NCI-H748 (cell line): ENCODE data around the gene TMOD1.

Experiments
- DNase-seq: peaks from one replicate; lab custom pipeline; 2025; ENCODE audit not compliant: unreplicated experiment; lab: John Stamatoyannopoulos, UW

The TMOD1 gene

DNA sequence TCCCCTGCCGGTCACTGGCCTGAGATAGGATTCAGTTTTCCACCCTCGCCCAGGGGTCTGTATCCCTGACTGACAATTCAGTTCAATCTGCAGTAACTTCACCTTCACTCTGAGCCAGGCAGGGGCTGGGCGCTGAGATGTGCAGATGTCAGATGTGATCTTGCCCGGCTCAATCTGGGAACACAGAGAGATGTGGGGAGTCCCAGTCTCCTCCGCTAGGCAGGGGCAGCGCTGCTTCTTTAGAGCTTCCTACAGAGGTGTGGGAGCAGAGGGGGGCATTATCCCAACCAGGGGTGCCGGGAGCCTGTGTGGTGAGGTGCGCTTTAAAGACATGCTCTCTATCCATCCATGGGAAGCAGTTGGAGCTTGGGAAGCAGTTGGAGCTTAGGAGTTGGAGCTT, 14.6 kb downstream of the TMOD1 start:
- DNase-seq = no peak

GRCh38 chr9:97517331-97518089, 16.0 kb downstream of the TMOD1 start:
- no peak for DNase-seq

DNA sequence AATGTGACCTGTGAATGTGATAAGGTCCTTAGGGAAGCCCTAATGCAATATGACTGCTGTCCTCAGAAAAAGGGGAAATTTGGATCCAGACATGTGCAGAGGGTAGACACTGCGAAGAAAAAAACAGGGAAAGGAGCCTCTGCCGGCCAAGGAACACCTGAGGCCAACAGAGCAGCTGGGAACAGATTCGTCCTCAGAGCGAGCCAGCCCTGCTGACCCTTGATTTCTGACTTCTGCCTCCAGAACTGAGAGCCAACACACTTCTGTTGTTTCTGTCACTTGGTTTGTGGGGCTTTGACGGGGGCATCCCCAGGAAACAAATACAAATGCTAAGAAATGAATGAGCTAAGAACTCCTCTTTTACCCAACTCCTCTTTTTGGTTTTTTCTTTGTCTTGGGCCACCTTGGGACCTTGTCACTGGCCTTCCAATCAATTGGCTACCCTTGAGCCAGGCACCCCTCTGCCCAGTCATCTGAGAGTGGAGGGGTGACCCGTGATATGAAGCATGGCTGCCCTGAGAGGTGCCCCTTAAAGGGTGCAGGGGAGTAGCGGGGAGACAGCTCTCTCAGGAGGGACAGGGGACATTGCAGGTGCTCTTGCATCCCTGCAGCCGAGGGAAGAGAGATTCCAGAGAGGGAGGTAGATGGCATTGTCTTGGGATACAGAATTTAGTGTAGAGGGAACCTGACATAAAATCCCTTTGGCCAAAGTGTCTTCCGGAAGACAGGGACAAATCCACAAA, 16.9 kb downstream of the TMOD1 start:
- DNase-seq = no peak

DNA sequence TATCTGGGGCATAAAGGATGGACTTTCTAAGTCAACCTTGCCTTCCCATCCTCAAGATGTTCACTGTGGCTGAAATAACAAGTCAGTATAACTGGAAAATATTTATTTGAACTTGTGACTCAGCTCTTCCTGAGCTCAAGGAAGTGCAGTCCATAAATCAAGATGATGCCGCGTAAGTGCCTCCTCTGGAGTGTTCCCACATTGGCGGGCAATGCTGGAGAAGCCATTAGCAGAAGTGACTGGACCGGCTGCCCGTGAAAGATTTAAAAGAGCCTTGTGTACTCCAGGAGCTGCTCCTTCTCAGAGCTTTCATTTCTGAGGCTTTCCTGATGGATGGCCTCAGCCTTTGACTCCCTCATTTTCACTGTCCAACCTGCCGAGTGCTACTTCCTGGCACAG, 17.4 kb downstream of the TMOD1 start:
- peak; percentile 12 for DNase-seq

GRCh38 chr9:97519441-97519970, 18.0 kb downstream of the TMOD1 start:
- no peak for DNase-seq

- DNase-seq = no peak
These were observed 20.3 kb downstream of the TMOD1 start for GRCh38 chr9:97521576-97522333.

GRCh38 chr9:97524424-97524823, 23.0 kb downstream of the TMOD1 start:
- peak; percentile 32 for DNase-seq

- DNase-seq = no peak
These were observed 24.0 kb downstream of the TMOD1 start for GRCh38 chr9:97525451-97525850.

- no peak for DNase-seq
These were observed 25.6 kb downstream of the TMOD1 start for GRCh38 chr9:97526895-97527575.

DNA sequence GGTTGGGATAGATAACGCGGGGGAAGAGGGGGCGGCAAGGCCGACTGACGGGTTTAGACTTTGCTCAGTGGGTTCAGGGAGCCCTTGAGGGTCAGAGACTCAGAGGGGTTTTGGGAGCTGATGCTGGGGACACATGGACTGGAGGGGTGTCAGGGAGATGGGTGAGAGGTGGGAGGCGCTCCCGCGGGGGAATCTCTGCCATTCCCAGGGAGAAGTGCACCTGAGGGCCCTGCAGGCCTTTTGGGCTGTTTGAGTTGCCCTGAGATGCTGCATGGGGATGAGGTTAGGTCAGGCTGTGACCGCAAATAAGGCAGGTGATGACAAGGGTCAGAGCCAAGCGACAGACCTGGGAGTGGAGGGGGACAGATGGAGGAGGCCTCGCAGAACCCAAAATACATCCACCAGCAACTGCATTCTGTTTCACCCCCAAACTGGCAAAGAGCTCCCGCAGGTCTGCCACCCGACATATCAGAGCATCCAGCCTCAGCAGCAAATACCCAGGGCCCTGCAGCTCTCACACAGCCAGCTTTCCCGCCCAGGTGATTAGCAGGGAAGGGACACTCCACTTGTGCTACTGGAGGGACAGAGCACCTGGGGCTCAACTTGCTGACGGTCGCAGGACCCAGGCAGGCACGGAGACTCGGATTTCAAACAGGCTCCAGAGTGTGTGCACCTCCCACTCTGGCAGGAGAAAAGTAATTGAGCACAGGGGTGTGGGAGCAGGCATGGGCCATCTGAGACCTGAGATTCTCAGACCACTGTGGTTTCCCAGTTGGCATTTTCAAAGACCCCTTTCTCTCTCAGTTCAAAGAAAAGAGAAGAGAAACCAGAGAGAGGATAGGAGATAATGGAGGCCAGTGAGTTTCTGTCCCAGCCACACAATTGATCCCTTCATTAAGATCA, 26.4 kb downstream of the TMOD1 start:
- no peak for DNase-seq

- no peak for DNase-seq
These were observed 27.2 kb downstream of the TMOD1 start for GRCh38 chr9:97528529-97529230.

DNA sequence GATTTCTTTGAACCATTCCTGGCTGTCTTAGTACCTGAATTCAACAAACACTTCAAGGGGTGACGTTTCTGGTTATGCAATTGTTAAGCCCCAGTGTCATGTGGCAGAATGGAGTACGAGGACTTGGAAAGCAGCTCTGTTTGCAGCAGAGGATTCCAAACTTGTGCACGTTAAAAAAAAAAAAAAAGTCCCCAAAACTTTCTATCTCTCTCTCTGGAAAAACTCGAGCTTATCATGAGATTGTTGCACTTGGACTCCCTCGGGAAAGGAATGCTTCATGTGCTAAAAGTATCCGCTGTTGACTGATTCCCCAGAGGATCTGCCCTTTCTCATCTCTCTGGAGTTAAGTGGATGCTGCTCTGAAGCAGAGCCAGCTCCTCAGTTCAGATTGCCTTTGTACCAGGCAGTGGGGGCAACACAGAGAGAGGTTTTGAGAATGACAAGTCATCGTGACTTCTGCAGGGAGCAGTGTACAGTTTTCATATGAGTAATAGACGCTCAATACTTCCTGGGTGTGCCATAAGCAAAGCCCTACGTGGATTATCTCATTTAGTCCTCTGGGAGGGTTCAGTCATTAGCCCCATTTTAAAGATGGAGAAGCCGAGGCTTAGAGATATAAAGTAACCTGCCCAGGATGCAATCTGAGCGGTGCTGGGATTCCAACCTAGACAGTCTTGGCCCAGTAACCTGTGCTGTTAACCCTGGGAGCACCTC, 28.1 kb downstream of the TMOD1 start:
- DNase-seq = no peak

DNA sequence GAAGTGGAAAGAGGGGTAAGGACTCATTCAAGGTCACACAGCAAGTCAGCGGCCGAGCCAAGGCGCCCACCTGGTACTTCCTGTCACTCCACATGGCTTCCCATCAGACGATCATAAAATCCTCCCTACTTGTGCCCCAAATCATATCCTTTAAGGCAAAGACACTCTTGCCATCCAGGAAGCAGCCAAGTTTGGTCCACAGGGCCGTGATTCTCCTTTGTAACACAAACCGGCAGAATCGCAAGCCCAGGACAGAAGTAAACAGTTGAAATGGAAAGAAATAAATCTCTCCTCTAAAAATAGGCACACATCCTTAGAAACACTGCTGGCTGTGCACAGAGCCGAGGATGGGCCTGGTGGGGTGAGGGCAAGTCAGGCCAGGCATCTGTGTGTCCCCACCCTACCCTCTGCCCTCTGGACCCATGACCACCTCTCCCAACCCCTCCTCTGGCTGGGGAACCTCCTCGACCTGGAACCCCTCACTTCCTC, 30.5 kb downstream of the TMOD1 start:
- no peak for DNase-seq

GRCh38 chr9:97534185-97534584, 32.7 kb downstream of the TMOD1 start:
- DNase-seq = no peak

DNA sequence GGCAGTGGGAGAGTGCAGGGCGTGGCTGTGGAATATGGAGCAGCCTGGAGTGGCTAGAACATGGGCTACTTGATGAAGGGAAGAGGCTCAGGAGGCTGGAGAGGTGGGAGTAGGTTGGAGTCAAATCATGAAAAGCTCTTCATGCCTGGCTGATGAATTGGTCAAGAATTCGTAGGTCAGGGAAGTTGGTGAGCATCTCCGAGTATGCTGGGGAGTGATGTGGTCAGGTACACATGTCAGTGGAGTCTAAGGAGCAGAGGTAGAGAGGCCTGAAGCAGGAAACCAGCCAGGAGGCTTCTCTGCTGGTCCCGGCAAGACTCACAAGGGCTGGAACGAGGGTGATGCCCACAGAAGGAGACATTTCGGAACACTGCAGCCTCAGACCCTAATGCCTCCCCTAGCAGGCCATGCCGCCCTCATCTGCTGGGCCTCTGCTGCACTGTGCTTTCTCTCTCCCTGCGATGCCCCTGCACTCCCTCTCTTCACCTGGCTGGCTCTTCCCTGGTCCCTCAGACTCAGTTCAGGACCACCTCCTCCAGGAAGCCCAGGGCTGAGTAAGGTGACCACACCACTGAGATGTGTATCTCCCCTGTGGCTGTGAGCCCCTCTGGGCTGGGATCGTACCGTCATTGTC, 33.6 kb downstream of the TMOD1 start:
- DNase-seq = no peak

DNA sequence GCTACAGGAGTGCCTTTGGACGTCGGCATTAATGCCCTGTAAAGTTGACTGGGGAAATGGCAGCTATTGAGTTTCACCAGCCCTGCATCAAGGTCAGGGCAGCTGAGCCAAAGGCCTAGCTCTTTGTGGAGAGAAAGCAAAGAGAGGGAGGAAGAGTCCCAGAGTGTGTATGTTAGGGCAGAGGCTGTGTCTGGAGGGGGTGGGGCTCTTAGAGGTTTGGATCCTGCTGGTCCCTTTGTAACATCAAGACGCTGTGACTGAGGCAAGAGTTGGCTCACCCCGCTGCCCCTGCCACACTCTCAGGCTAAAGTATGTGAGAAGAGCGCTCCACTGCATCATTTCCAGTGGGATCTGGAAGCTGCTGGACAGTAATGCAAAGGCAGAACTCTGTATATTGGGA, 34.3 kb downstream of the TMOD1 start:
- no peak for DNase-seq

- no peak for DNase-seq
These were observed 35.0 kb downstream of the TMOD1 start for GRCh38 chr9:97536480-97536879.

- DNase-seq = peak; percentile 47
These were observed 42.1 kb downstream of the TMOD1 start for GRCh38 chr9:97543561-97543960.
